B cell (primary cell): ENCODE measurements around the gene BMPR1A. TPM values are rescaled to one million over a fixed set of nuclear protein-coding genes. Genes with fewer than 3 reads are reported as not detected.

Experiments
- ATAC-seq: fragments of 200-7000 bp; cut with Tn5 transposase; one replicate; pipeline ENCODE4 v1.10.0; 2021; ENCODE audit warnings: low read depth, mild to moderate bottlenecking, moderate number of reproducible peaks, moderate library complexity
- CTCF ChIA-PET: fragments of 350-600 bp; sonication (Branson Sonifier 250); formaldehyde crosslinking; loops from one replicate; lab custom pipeline; 2021; ENCODE audit warnings: antibody characterized with exemption, inconsistent platforms; lab: Charles Lee
- POLR2A ChIA-PET: fragments of 350-600 bp; sonication (Branson Sonifier 250); formaldehyde crosslinking; loops from one replicate; lab custom pipeline; 2021; ENCODE audit warnings: antibody characterized with exemption; lab: Charles Lee
- DNase-seq: peaks from one replicate; pipeline ENCODE4 v3.0.0; 2013
- H2AFZ ChIP-seq: 2 replicates; pipeline ENCODE4 v1.6.1; 2012; ENCODE audit warnings: mild to moderate bottlenecking, low read depth, low read length; ENCODE audit not compliant: insufficient read depth, poor library complexity, severe bottlenecking
- H3K27ac ChIP-seq, 2 donors: 1 replicate in 1 of 2; 2 replicates in 1 of 2; pipeline ENCODE4 v1.5.1; 2012 to 2013; ENCODE audit warnings: low read length in 2 of 2, mild to moderate bottlenecking in 2 of 2, moderate library complexity in 1 of 2
- H3K27me3 ChIP-seq, 4 experiments: fragments of 200-600 bp in 1 of 4; sonication (generic) in 1 of 4; replicated peaks in 1 of 4; 1 replicate in 2 of 4; 2 replicates in 2 of 4; pipeline versions ENCODE4 v1.6.1 to v1.7.0; 2013 to 2016; ENCODE audit warnings: low read length in 3 of 4, mild to moderate bottlenecking in 2 of 4, mixed read lengths in 1 of 4, moderate library complexity in 1 of 4; ENCODE audit not compliant: insufficient read depth in 4 of 4, control insufficient read depth in 3 of 4; ENCODE audit errors: control extremely low read depth in 1 of 4
- H3K36me3 ChIP-seq, 2 experiments: replicated peaks in 1 of 2; 1 replicate in 1 of 2; 2 replicates in 1 of 2; pipeline versions ENCODE4 v1.6.1 to v1.7.1; 2013; ENCODE audit warnings: low read length in 1 of 2; ENCODE audit not compliant: insufficient read depth in 2 of 2, control insufficient read depth in 1 of 2; ENCODE audit errors: control extremely low read depth in 1 of 2, extremely low read depth in 1 of 2
- H3K4me1 ChIP-seq, 2 donors: fragments of 200-600 bp in 1 of 2; sonication (generic) in 1 of 2; 1 replicate in 1 of 2; 2 replicates in 1 of 2; pipeline versions ENCODE4 v1.5.1 to v1.6.1; 2013 to 2017; ENCODE audit warnings: low read length in 2 of 2; ENCODE audit not compliant: control insufficient read depth in 2 of 2, insufficient read depth in 2 of 2
- H3K4me2 ChIP-seq: replicated peaks from 2 replicates; pipeline ENCODE3; 2012; ENCODE audit warnings: mild to moderate bottlenecking, low read depth, low read length; ENCODE audit not compliant: poor library complexity, severe bottlenecking
- H3K4me3 ChIP-seq, 5 experiments: fragments of 200-600 bp in 1 of 5; sonication (generic) in 1 of 5; 1 replicate in 3 of 5; 2 replicates in 2 of 5; pipeline versions ENCODE4 v1.5.1 to v1.7.0; 2011 to 2016; ENCODE audit warnings: low read length in 4 of 5, mild to moderate bottlenecking in 4 of 5, low read depth in 2 of 5, control low read depth in 1 of 5, moderate library complexity in 1 of 5; ENCODE audit not compliant: insufficient read depth in 1 of 5; ENCODE audit errors: control extremely low read depth in 1 of 5, extremely low read depth in 1 of 5
- H3K79me2 ChIP-seq: fragments of 200-600 bp; sonication (generic); one replicate; pipeline ENCODE4 v1.6.0; 2016; ENCODE audit warnings: low read length; ENCODE audit not compliant: control insufficient read depth, insufficient read depth
- H3K9ac ChIP-seq: fragments of 200-600 bp; sonication (generic); 2 replicates; pipeline ENCODE4 v1.6.1; 2017; ENCODE audit warnings: mild to moderate bottlenecking, low read length, moderate library complexity
- H3K9me3 ChIP-seq, 3 donors: one replicate each; pipeline versions ENCODE4 v1.6.1 to v1.7.1; 2013; ENCODE audit warnings: low read length in 2 of 3; ENCODE audit not compliant: control insufficient read depth in 2 of 3, insufficient read depth in 1 of 3; ENCODE audit errors: control extremely low read depth in 1 of 3
- H4K20me1 ChIP-seq: 2 replicates; pipeline ENCODE4 v1.6.0; 2012; ENCODE audit warnings: mild to moderate bottlenecking, low read length; ENCODE audit not compliant: insufficient read depth, control insufficient read depth, poor library complexity, severe bottlenecking
- H3K27ac Mint-ChIP-seq: one replicate; pipeline ENCODE4 v1.8.0; 2021; ENCODE audit warnings: mixed read lengths
- H3K27me3 Mint-ChIP-seq: one replicate; pipeline ENCODE4 v1.8.0; 2021; ENCODE audit warnings: mixed read lengths
- H3K4me1 Mint-ChIP-seq: one replicate; pipeline ENCODE4 v1.8.0; 2021; ENCODE audit warnings: mixed read lengths
- H3K4me3 Mint-ChIP-seq: one replicate; pipeline ENCODE4 v1.8.0; 2021; ENCODE audit warnings: mixed read lengths
- H3K9me3 Mint-ChIP-seq: one replicate; pipeline ENCODE4 v1.8.0; 2022; ENCODE audit warnings: mixed read lengths; ENCODE audit not compliant: insufficient read depth
- CTCF ChIP-seq: fragments of 200-600 bp; IDR thresholded peaks from one replicate; pipeline ENCODE4 v1.8.0; 2022; ENCODE audit warnings: antibody characterized with exemption, mild to moderate bottlenecking
- EZH2 ChIP-seq: IDR thresholded peaks from 2 replicates; pipeline ENCODE4 v1.6.1; 2012; ENCODE audit warnings: borderline replicate concordance, low read depth, mild to moderate bottlenecking, moderate library complexity, low read length; ENCODE audit not compliant: insufficient read depth, poor library complexity, severe bottlenecking
- WGBS: methylation state at CpG from one replicate; pipeline ENCODE4 v1.1.5; 2013; ENCODE audit warnings: missing lambda C conversion rate; ENCODE audit not compliant: insufficient coverage; 5-methylcytosine and 5-hydroxymethylcytosine counted together
- intact Hi-C: fragments of 100-400 bp; cut with micrococcal nuclease; formaldehyde crosslinking; loops from one replicate; pipeline ENCODE4 v1.10.0; 2022
- polyA plus RNA-seq: library from polyadenylated mRNA; depleted of rRNA; stranded (reverse); fragments of >200 nt; gene quantifications from 2 replicates; pipeline ENCODE4 v1.2.3, GENCODE V29; 2012
- total RNA-seq, 2 donors: library from RNA; stranded (reverse); fragments of 120-200 nt in 1 of 2; gene quantifications; 1 replicate in 1 of 2; 2 replicates in 1 of 2; pipeline versions ENCODE4 v1.2.3 to v1.2.4, GENCODE V29; 2013 to 2022

The BMPR1A gene
- total and polyA plus RNA-seq, 2 donors (not counting 1 experiment from before 2014, with no cell fraction given), result 1.9 to 15.1 TPM

GRCh38 chr10:86803156-86803555, 46.7 kb downstream of the BMPR1A start:
- no peak overlapping the region for H3K27ac ChIP-seq
- intact Hi-C loops, result no loop called here
- DNase-seq (no peak), ATAC-seq (no peak)
- no peak overlapping the region for H3K9ac ChIP-seq
- no peaks in the 10 kb centered on the region for H3K27me3 ChIP-seq
- Mint-ChIP-seq H3K4me3 (no peak overlapping the region), H3K9me3 (no peaks in the 10 kb centered on the region), H3K4me1 (peaks cover 9% of the 10 kb centered on the region), H3K27me3 (no peaks in the 10 kb centered on the region), H3K27ac (no peak overlapping the region)
- no peaks in the 10 kb centered on the region for H4K20me1 ChIP-seq
- no CpG with 5 or more reads among the region's 2 CpGs for WGBS
- ChIA-PET CTCF (no interaction called here), POLR2A (no interaction called here)
- no peak overlapping the region for H3K4me2 ChIP-seq
- H3K36me3 ChIP-seq, result no peaks in the 10 kb centered on the region
- H3K9me3 ChIP-seq, result no peaks in the 10 kb centered on the region
- no peak for TF ChIP-seq CTCF
- no peak for TF ChIP-seq EZH2
- H2AFZ ChIP-seq, result no peak overlapping the region
- no peak overlapping the region for H3K4me3 ChIP-seq
- no peaks in the 10 kb centered on the region for H3K4me1 ChIP-seq
- H3K79me2 ChIP-seq, result no peaks in the 10 kb centered on the region

- H3K4me3 ChIP-seq, result no peak overlapping the region
- no peaks in the 10 kb centered on the region for H3K4me1 ChIP-seq
- no peak for ATAC-seq
- no peaks in the 10 kb centered on the region for H4K20me1 ChIP-seq
- no peaks in the 10 kb centered on the region for H3K9me3 ChIP-seq
- TF ChIP-seq CTCF, result no peak
- TF ChIP-seq EZH2, result no peak
- no peak overlapping the region for H3K27ac ChIP-seq
- H3K4me1 Mint-ChIP-seq, result peaks cover 3% of the 10 kb centered on the region
- H3K9ac ChIP-seq, result no peak overlapping the region
- 83% methylated on average over 1 of the region's 3 CpGs for WGBS
- H3K4me3 Mint-ChIP-seq, result no peak overlapping the region
- ChIA-PET CTCF (no interaction called here), POLR2A (no interaction called here)
- DNase-seq, result no peak
- no peaks in the 10 kb centered on the region for H3K27me3 ChIP-seq
- no peaks in the 10 kb centered on the region for H3K79me2 ChIP-seq
- no peaks in the 10 kb centered on the region for H3K9me3 Mint-ChIP-seq
- H3K4me2 ChIP-seq, result no peak overlapping the region
- H3K36me3 ChIP-seq, result no peaks in the 10 kb centered on the region
- no peak overlapping the region for H2AFZ ChIP-seq
- no peak overlapping the region for H3K27ac Mint-ChIP-seq
- no peaks in the 10 kb centered on the region for H3K27me3 Mint-ChIP-seq
- intact Hi-C loops, result no loop called here
Observed at GRCh38 chr10:86804805-86805204, 48.4 kb downstream of the BMPR1A start.
